ENCODE measurements around the gene DNAL1.

DNA sequence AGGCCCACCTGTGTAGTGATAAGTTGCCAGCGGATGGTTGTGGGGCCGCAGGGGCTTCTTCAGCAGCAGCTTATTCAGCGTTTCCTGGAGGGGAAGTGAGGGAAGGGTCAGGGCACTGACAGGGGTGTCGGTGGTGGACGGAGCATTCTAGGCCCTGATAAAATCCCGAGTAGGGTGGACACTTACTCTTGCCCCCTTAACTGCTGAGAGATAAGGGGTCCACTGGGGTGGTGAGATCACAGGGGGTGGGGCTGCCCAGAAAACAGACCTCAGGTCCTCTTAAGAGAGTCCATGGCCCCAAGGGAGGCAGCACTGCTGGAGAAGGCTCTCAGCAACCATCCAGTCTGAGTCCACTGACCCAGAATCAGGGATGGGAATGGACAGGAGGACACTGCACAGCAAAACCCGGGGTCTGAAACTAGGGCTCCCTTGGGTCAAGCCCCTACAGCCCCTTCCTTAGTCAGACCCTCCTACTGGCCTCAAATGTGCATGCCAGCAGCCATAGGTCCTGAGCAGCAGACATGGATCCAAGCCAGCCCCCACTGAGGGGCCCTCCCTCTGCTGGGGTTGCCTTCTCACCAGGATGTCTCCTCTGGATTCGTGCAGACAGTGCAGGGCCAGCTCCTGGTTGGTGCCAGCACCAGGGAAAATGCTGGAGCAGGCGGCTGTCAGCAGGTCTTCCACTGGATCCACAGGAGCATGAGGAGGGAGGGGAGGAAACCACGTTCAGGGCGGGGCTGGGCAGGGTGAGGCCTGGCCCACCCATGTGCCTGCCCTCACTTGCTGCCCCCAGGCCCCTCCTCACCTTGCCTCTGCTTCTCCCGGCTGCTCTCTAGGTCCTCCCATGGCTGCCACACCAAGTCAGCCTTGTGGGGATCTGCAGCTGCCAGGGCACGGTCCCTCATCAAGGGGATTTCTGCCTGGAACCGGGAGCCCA, 81.5 kb downstream of the DNAL1 start:
- TF ChIP-seq, protein P1, sequence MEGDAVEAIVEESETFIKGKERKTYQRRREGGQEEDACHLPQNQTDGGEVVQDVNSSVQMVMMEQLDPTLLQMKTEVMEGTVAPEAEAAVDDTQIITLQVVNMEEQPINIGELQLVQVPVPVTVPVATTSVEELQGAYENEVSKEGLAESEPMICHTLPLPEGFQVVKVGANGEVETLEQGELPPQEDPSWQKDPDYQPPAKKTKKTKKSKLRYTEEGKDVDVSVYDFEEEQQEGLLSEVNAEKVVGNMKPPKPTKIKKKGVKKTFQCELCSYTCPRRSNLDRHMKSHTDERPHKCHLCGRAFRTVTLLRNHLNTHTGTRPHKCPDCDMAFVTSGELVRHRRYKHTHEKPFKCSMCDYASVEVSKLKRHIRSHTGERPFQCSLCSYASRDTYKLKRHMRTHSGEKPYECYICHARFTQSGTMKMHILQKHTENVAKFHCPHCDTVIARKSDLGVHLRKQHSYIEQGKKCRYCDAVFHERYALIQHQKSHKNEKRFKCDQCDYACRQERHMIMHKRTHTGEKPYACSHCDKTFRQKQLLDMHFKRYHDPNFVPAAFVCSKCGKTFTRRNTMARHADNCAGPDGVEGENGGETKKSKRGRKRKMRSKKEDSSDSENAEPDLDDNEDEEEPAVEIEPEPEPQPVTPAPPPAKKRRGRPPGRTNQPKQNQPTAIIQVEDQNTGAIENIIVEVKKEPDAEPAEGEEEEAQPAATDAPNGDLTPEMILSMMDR (IDR thresholded peaks at IDR 0.05 in 2 of 3, conservative IDR thresholded peaks at IDR 0.05 in 1 of 3; ENCODE audit: borderline replicate concordance in 1 of 3, insufficient read depth in 1 of 3, low read depth in 2 of 3, low read length in 2 of 3), result no peak
- no peak for TF ChIP-seq EZH2 (IDR thresholded peaks at IDR 0.05)
- TF ChIP-seq SIN3A (IDR thresholded peaks at IDR 0.05; ENCODE audit: low read depth), result no peak
- no peak for TF ChIP-seq POLR2A (IDR thresholded peaks at IDR 0.05; ENCODE audit: borderline replicate concordance, extremely low read depth, insufficient read depth, insufficient read length)
- no peak for TF ChIP-seq ZNF274 (IDR thresholded peaks at IDR 0.05; ENCODE audit: low read depth, low read length)
- TF ChIP-seq, protein P2, sequence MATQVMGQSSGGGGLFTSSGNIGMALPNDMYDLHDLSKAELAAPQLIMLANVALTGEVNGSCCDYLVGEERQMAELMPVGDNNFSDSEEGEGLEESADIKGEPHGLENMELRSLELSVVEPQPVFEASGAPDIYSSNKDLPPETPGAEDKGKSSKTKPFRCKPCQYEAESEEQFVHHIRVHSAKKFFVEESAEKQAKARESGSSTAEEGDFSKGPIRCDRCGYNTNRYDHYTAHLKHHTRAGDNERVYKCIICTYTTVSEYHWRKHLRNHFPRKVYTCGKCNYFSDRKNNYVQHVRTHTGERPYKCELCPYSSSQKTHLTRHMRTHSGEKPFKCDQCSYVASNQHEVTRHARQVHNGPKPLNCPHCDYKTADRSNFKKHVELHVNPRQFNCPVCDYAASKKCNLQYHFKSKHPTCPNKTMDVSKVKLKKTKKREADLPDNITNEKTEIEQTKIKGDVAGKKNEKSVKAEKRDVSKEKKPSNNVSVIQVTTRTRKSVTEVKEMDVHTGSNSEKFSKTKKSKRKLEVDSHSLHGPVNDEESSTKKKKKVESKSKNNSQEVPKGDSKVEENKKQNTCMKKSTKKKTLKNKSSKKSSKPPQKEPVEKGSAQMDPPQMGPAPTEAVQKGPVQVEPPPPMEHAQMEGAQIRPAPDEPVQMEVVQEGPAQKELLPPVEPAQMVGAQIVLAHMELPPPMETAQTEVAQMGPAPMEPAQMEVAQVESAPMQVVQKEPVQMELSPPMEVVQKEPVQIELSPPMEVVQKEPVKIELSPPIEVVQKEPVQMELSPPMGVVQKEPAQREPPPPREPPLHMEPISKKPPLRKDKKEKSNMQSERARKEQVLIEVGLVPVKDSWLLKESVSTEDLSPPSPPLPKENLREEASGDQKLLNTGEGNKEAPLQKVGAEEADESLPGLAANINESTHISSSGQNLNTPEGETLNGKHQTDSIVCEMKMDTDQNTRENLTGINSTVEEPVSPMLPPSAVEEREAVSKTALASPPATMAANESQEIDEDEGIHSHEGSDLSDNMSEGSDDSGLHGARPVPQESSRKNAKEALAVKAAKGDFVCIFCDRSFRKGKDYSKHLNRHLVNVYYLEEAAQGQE (IDR thresholded peaks at IDR 0.05; ENCODE audit: low read depth), result no peak
- no peak for TF ChIP-seq SP1 (IDR thresholded peaks at IDR 0.05; ENCODE audit: low read depth)
- no peak for TF ChIP-seq MAX (IDR thresholded peaks at IDR 0.05)
- no peak for TF ChIP-seq EZH2phosphoT487 (IDR thresholded peaks at IDR 0.05; ENCODE audit: borderline replicate concordance)
- no peak for TF ChIP-seq TCF7L2 (IDR thresholded peaks at IDR 0.05; ENCODE audit: borderline replicate concordance, extremely low read depth, insufficient read depth, insufficient read length)
- no peak for TF ChIP-seq JUND (IDR thresholded peaks at IDR 0.05)
- no peak for TF ChIP-seq POLR2AphosphoS5 (IDR thresholded peaks at IDR 0.05; ENCODE audit: low read depth, low read length)
- TF ChIP-seq SRF (IDR thresholded peaks at IDR 0.05; ENCODE audit: low read depth), result no peak
